ENCODE measurements around the gene FOXS1. TPM values are rescaled to one million over a fixed set of nuclear protein-coding genes. Genes with fewer than 3 reads are reported as not detected.

The FOXS1 gene
- total and polyA plus RNA-seq, 4 donors: 0.89 to 8.7 (median 4.9) TPM

- Histone ChIP-seq H3K4me3 (ENCODE audit: low read depth, low read length) (no peak overlapping the region), H3K4me1 (ENCODE audit: control insufficient read depth, insufficient read depth, low read length) (peaks cover 54% of the 10 kb centered on the region), H3K9me3 (ENCODE audit: control insufficient read depth, insufficient read depth, low read length) (no peaks in the 10 kb centered on the region), H3K27me3 (ENCODE audit: control insufficient read depth, insufficient read depth, low read length) (no peaks in the 10 kb centered on the region), H3K27ac (ENCODE audit: low read depth, low read length) (peak overlapping the region; percentile 58), H3K36me3 (ENCODE audit: control insufficient read depth, insufficient read depth, low read length) (no peaks in the 10 kb centered on the region)
- 61% methylated on average over 6 of the region's 8 CpGs for WGBS (ENCODE audit: insufficient coverage)
- DNase-seq (ENCODE audit: low read depth in 4 of 6, low spot score in 6 of 6): peak in 1 of 6 donors; percentile 39
These were observed 3.5 kb downstream of the FOXS1 start for GRCh38 chr20:31841928-31842327.

- peaks cover 62% of the 10 kb centered on the region for H3K4me1 ChIP-seq (ENCODE audit: control insufficient read depth, insufficient read depth, low read length)
- H3K27me3 ChIP-seq (ENCODE audit: control insufficient read depth, insufficient read depth, low read length): no peaks in the 10 kb centered on the region
- H3K36me3 ChIP-seq (ENCODE audit: control insufficient read depth, insufficient read depth, low read length): no peaks in the 10 kb centered on the region
- H3K27ac ChIP-seq (ENCODE audit: low read depth, low read length): peak overlapping the region; percentile 58
- WGBS (ENCODE audit: insufficient coverage): 64% methylated on average over 12 of the region's 15 CpGs
- H3K9me3 ChIP-seq (ENCODE audit: control insufficient read depth, insufficient read depth, low read length): no peaks in the 10 kb centered on the region
- no peak overlapping the region for H3K4me3 ChIP-seq (ENCODE audit: low read depth, low read length)
- no peak for DNase-seq (ENCODE audit: low read depth in 4 of 6, low spot score in 6 of 6)
These were observed 4.2 kb downstream of the FOXS1 start for GRCh38 chr20:31840906-31841816.

- no peaks in the 10 kb centered on the region for H3K36me3 ChIP-seq (ENCODE audit: control insufficient read depth, insufficient read depth, low read length)
- no peak for DNase-seq (ENCODE audit: low read depth in 4 of 6, low spot score in 6 of 6)
- H3K9me3 ChIP-seq (ENCODE audit: control insufficient read depth, insufficient read depth, low read length): no peaks in the 10 kb centered on the region
- peaks cover 66% of the 10 kb centered on the region for H3K4me1 ChIP-seq (ENCODE audit: control insufficient read depth, insufficient read depth, low read length)
- 90% methylated on average over 4 of the region's 5 CpGs for WGBS (ENCODE audit: insufficient coverage)
- H3K27ac ChIP-seq (ENCODE audit: low read depth, low read length): no peak overlapping the region
- H3K27me3 ChIP-seq (ENCODE audit: control insufficient read depth, insufficient read depth, low read length): no peaks in the 10 kb centered on the region
- H3K4me3 ChIP-seq (ENCODE audit: low read depth, low read length): no peak overlapping the region
These were observed 5.5 kb downstream of the FOXS1 start for GRCh38 chr20:31839782-31840487.

GRCh38 chr20:31838646-31839292, 6.6 kb downstream of the FOXS1 start:
- Histone ChIP-seq H3K4me3 (ENCODE audit: low read depth, low read length) (no peak overlapping the region), H3K27ac (ENCODE audit: low read depth, low read length) (no peak overlapping the region), H3K4me1 (ENCODE audit: control insufficient read depth, insufficient read depth, low read length) (peaks cover 71% of the 10 kb centered on the region), H3K36me3 (ENCODE audit: control insufficient read depth, insufficient read depth, low read length) (no peaks in the 10 kb centered on the region), H3K27me3 (ENCODE audit: control insufficient read depth, insufficient read depth, low read length) (no peaks in the 10 kb centered on the region), H3K9me3 (ENCODE audit: control insufficient read depth, insufficient read depth, low read length) (no peaks in the 10 kb centered on the region)
- 63% methylated on average over 2 of the region's 9 CpGs for WGBS (ENCODE audit: insufficient coverage)
- no peak for DNase-seq (ENCODE audit: low read depth in 4 of 6, low spot score in 6 of 6)

GRCh38 chr20:31837896-31838397, 7.5 kb downstream of the FOXS1 start:
- Histone ChIP-seq H3K4me3 (ENCODE audit: low read depth, low read length) (no peak overlapping the region), H3K27ac (ENCODE audit: low read depth, low read length) (no peak overlapping the region), H3K4me1 (ENCODE audit: control insufficient read depth, insufficient read depth, low read length) (peaks cover 71% of the 10 kb centered on the region), H3K27me3 (ENCODE audit: control insufficient read depth, insufficient read depth, low read length) (no peaks in the 10 kb centered on the region), H3K36me3 (ENCODE audit: control insufficient read depth, insufficient read depth, low read length) (no peaks in the 10 kb centered on the region), H3K9me3 (ENCODE audit: control insufficient read depth, insufficient read depth, low read length) (no peaks in the 10 kb centered on the region)
- no peak for DNase-seq (ENCODE audit: low read depth in 4 of 6, low spot score in 6 of 6)
- WGBS (ENCODE audit: insufficient coverage): 49% methylated on average over 2 of the region's 3 CpGs

GRCh38 chr20:31836853-31837608, 8.4 kb downstream of the FOXS1 start:
- Histone ChIP-seq H3K9me3 (ENCODE audit: control insufficient read depth, insufficient read depth, low read length) (no peaks in the 10 kb centered on the region), H3K4me1 (ENCODE audit: control insufficient read depth, insufficient read depth, low read length) (peaks cover 64% of the 10 kb centered on the region), H3K36me3 (ENCODE audit: control insufficient read depth, insufficient read depth, low read length) (no peaks in the 10 kb centered on the region), H3K4me3 (ENCODE audit: low read depth, low read length) (no peak overlapping the region), H3K27me3 (ENCODE audit: control insufficient read depth, insufficient read depth, low read length) (no peaks in the 10 kb centered on the region), H3K27ac (ENCODE audit: low read depth, low read length) (peak overlapping the region; percentile 33)
- no peak for DNase-seq (ENCODE audit: low read depth in 4 of 6, low spot score in 6 of 6)
- 50% methylated on average over 5 of the region's 5 CpGs for WGBS (ENCODE audit: insufficient coverage)

GRCh38 chr20:31835977-31836852, 9.2 kb downstream of the FOXS1 start:
- H3K9me3 ChIP-seq (ENCODE audit: control insufficient read depth, insufficient read depth, low read length): no peaks in the 10 kb centered on the region
- H3K27ac ChIP-seq (ENCODE audit: low read depth, low read length): peak overlapping the region; percentile 33
- peak in 1 of 6 donors; percentile 56 for DNase-seq (ENCODE audit: low read depth in 4 of 6, low spot score in 6 of 6)
- H3K4me1 ChIP-seq (ENCODE audit: control insufficient read depth, insufficient read depth, low read length): peaks cover 57% of the 10 kb centered on the region
- 43% methylated on average over 8 of the region's 14 CpGs for WGBS (ENCODE audit: insufficient coverage)
- H3K27me3 ChIP-seq (ENCODE audit: control insufficient read depth, insufficient read depth, low read length): no peaks in the 10 kb centered on the region
- H3K4me3 ChIP-seq (ENCODE audit: low read depth, low read length): no peak overlapping the region
- H3K36me3 ChIP-seq (ENCODE audit: control insufficient read depth, insufficient read depth, low read length): no peaks in the 10 kb centered on the region

GRCh38 chr20:31835554-31835953, 9.8 kb downstream of the FOXS1 start:
- no peak for DNase-seq (ENCODE audit: low read depth in 4 of 6, low spot score in 6 of 6)
- Histone ChIP-seq H3K4me3 (ENCODE audit: low read depth, low read length) (no peak overlapping the region), H3K9me3 (ENCODE audit: control insufficient read depth, insufficient read depth, low read length) (no peaks in the 10 kb centered on the region), H3K36me3 (ENCODE audit: control insufficient read depth, insufficient read depth, low read length) (no peaks in the 10 kb centered on the region), H3K4me1 (ENCODE audit: control insufficient read depth, insufficient read depth, low read length) (peaks cover 52% of the 10 kb centered on the region), H3K27me3 (ENCODE audit: control insufficient read depth, insufficient read depth, low read length) (no peaks in the 10 kb centered on the region), H3K27ac (ENCODE audit: low read depth, low read length) (peak overlapping the region; percentile 2)
- WGBS (ENCODE audit: insufficient coverage): 82% methylated on average over 9 of the region's 9 CpGs
